Body of pancreas (tissue), 4 donors: ENCODE measurements around the gene ARSG. TPM values are rescaled to one million over a fixed set of nuclear protein-coding genes. Genes with fewer than 3 reads are reported as not detected.

ENCODE experiments used
- ATAC-seq: fragments of 150-250 bp; one replicate; pipeline ENCODE4 v1.9.1; 2016
- DNase-seq, 4 donors: peaks; one replicate each; pipeline ENCODE4 v3.0.0-alpha.2; 2019
- H3K27ac ChIP-seq, 4 donors: fragments of 200-600 bp; sonication (generic); 1 replicate in 3 of 4; 2 replicates in 1 of 4; pipeline versions ENCODE4 v1.5.1 to v1.6.1; 2016 to 2019; ENCODE audit warnings: mild to moderate bottlenecking in 1 of 4, mixed read lengths in 1 of 4, moderate library complexity in 1 of 4
- H3K27me3 ChIP-seq, 2 donors: fragments of 200-600 bp; sonication (generic); one replicate each; pipeline ENCODE4 v1.6.0; 2016; ENCODE audit warnings: mild to moderate bottlenecking in 1 of 2
- H3K36me3 ChIP-seq, 2 donors: fragments of 200-600 bp; sonication (generic); replicated peaks in 1 of 2; 2 replicates each; pipeline ENCODE4 v1.5.1; 2016; ENCODE audit warnings: low read depth in 2 of 2; ENCODE audit not compliant: insufficient read depth in 1 of 2
- H3K4me1 ChIP-seq: fragments of 200-600 bp; sonication (generic); one replicate; pipeline ENCODE4 v1.6.0; 2016
- H3K4me3 ChIP-seq, 2 donors: fragments of 200-600 bp; sonication (generic); 1 replicate in 1 of 2; 2 replicates in 1 of 2; pipeline ENCODE4 v1.5.1; 2016 to 2019
- H3K9me3 ChIP-seq, 3 donors: fragments of 200-600 bp; sonication (generic); 1 replicate in 2 of 3; 2 replicates in 1 of 3; pipeline ENCODE4 v1.5.1; 2016
- CTCF ChIP-seq, 7 experiments: fragments of 450-650 bp in 4 of 7; fragments of 200-600 bp in 3 of 7; sonication (generic) in 3 of 7; IDR thresholded peaks; one replicate each; pipeline ENCODE4 v1.5.1; 2016 to 2019; ENCODE audit warnings: antibody characterized with exemption in 7 of 7
- POLR2A ChIP-seq, 3 donors: fragments of 450-650 bp; IDR thresholded peaks; one replicate each; pipeline ENCODE4 v1.6.1; 2016; ENCODE audit warnings: antibody characterized with exemption in 3 of 3, mild to moderate bottlenecking in 2 of 3
- WGBS, 2 donors: methylation state at CpG; one replicate each; pipeline ENCODE4 v1.1.5; 2017; 5-methylcytosine and 5-hydroxymethylcytosine counted together
- intact Hi-C: fragments of 100-400 bp; cut with DNase I; formaldehyde crosslinking; loops from one replicate; pipeline ENCODE4 v1.15.1; 2023
- total RNA-seq, 2 donors: library from RNA; depleted of rRNA; stranded (reverse); fragments of >200 nt; gene quantifications; one replicate each; pipeline ENCODE4 v1.1.0, GENCODE V29; 2016

ARSG gene
- total RNA-seq, 2 donors from 2014 or later, result 0.52 to 1.6 TPM

- Histone ChIP-seq H3K4me3 (no peak overlapping the region), H3K27ac (no peak overlapping the region), H3K27me3 (no peaks in the 10 kb centered on the region), H3K36me3 (no peaks in the 10 kb centered on the region), H3K9me3 (no peaks in the 10 kb centered on the region), H3K4me1 (peaks cover 14% of the 10 kb centered on the region)
- no peak for ATAC-seq
- no peak for TF ChIP-seq CTCF (IDR thresholded peaks at IDR 0.05)
- no peak for TF ChIP-seq POLR2A (IDR thresholded peaks at IDR 0.05)
- WGBS, 2 donors, result 71 to 73% methylated on average over 5 of the region's 5 CpGs
- DNase-seq, result no peak
- intact Hi-C loops, result no loop called here
Measured at GRCh38 chr17:68320311-68320865, 29.1 kb downstream of the ARSG start.

DNA sequence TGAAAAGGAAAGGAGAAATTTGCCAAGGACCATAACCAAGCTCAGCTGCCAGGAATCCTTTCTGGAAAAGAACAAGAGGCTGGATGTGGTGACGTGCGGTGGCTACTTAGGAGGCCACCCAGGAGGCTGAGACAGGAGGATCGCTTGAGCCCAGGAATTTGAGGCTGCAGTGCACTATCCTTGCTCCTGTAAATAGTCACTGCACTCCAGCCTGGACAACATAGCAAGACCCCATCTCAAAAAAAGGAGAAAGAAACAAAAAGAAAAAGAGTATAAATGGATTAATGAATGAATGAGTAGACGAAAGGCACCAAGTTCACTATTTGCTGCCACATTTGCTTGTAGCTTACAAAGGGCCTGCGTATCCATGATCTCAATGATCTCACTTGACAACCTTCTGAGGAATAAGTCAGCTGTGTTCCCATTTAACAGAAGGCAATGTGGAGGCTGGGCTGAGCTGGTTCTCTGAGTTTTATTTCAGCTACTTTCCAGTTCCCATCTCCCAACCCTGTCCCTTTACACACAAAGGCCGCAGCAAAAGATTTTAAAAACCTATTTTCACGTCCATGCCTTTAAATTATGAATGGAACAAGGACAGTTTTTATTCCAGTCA lies 29.8 kb downstream of the ARSG start:
- H3K9me3 ChIP-seq, result no peaks in the 10 kb centered on the region
- peaks cover 14% of the 10 kb centered on the region for H3K4me1 ChIP-seq
- H3K4me3 ChIP-seq, result no peak overlapping the region
- no peaks in the 10 kb centered on the region for H3K27me3 ChIP-seq
- 87 to 93% methylated on average over 7 of the region's 7 CpGs for WGBS, 2 donors
- DNase-seq (no peak), ATAC-seq (no peak)
- intact Hi-C loops, result no loop called here
- H3K36me3 ChIP-seq, result no peaks in the 10 kb centered on the region
- H3K27ac ChIP-seq, result no peak overlapping the region
- no peak for TF ChIP-seq CTCF (IDR thresholded peaks at IDR 0.05)
- TF ChIP-seq POLR2A (IDR thresholded peaks at IDR 0.05), result no peak

GRCh38 chr17:68321556-68321954 lies 30.3 kb downstream of the ARSG start:
- Histone ChIP-seq H3K4me1 (peaks cover 14% of the 10 kb centered on the region), H3K4me3 (no peak overlapping the region), H3K27me3 (no peaks in the 10 kb centered on the region), H3K36me3 (no peaks in the 10 kb centered on the region), H3K9me3 (no peaks in the 10 kb centered on the region), H3K27ac (no peak overlapping the region)
- DNase-seq, result no peak
- no peak for TF ChIP-seq CTCF (IDR thresholded peaks at IDR 0.05)
- no peak for TF ChIP-seq POLR2A (IDR thresholded peaks at IDR 0.05)
- ATAC-seq, result no peak
- 85 to 90% methylated on average over 4 of the region's 4 CpGs for WGBS, 2 donors
- intact Hi-C loops, result no loop called here

GRCh38 chr17:68322630-68323029 lies 31.3 kb downstream of the ARSG start:
- TF ChIP-seq POLR2A (IDR thresholded peaks at IDR 0.05) (no peak), CTCF (IDR thresholded peaks at IDR 0.05) (no peak)
- Histone ChIP-seq H3K36me3 (no peaks in the 10 kb centered on the region), H3K27me3 (no peaks in the 10 kb centered on the region), H3K4me3 (no peak overlapping the region), H3K27ac (no peak overlapping the region), H3K9me3 (no peaks in the 10 kb centered on the region), H3K4me1 (peaks cover 14% of the 10 kb centered on the region)
- no peak for ATAC-seq
- 54 to 75% methylated on average over 3 of the region's 3 CpGs for WGBS, 2 donors
- intact Hi-C loops, result no loop called here
- no peak for DNase-seq

GRCh38 chr17:68324114-68324513 lies 32.8 kb downstream of the ARSG start:
- no peaks in the 10 kb centered on the region for H3K4me1 ChIP-seq
- H3K27me3 ChIP-seq, result no peaks in the 10 kb centered on the region
- no peak overlapping the region for H3K4me3 ChIP-seq
- no peak for ATAC-seq
- TF ChIP-seq POLR2A (IDR thresholded peaks at IDR 0.05), result no peak
- no peak for TF ChIP-seq CTCF (IDR thresholded peaks at IDR 0.05)
- 78 to 86% methylated on average over 8 to 10 of the region's 10 CpGs for WGBS, 2 donors
- no peaks in the 10 kb centered on the region for H3K36me3 ChIP-seq
- no peaks in the 10 kb centered on the region for H3K9me3 ChIP-seq
- intact Hi-C loops, result no loop called here
- DNase-seq, result no peak
- no peak overlapping the region for H3K27ac ChIP-seq
